Measurements from ENCODE around the gene USP49.

Gene USP49

DNA sequence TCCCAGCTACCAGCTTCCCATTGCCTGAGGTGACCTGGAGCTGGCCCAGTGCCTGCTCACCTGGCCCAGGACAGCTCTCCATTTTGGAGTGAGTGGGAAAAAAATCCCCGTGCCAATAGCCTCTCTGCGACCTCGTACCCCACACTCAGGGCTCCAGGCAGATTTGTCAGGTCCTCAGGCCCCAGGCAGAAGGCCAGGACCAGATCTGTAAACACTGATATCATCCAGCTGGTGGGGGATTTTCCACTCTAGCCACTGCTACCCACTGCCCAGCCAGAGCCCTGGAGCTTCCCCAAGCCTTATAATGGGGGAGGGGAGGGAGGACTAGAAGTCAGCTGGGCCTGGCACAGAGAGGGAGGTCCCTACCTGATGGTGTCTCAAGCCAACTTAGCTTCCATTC lies 146.6 kb downstream of the USP49 start:
- peak in 1 of 2 experiments; percentile 19 for DNase-seq

DNA sequence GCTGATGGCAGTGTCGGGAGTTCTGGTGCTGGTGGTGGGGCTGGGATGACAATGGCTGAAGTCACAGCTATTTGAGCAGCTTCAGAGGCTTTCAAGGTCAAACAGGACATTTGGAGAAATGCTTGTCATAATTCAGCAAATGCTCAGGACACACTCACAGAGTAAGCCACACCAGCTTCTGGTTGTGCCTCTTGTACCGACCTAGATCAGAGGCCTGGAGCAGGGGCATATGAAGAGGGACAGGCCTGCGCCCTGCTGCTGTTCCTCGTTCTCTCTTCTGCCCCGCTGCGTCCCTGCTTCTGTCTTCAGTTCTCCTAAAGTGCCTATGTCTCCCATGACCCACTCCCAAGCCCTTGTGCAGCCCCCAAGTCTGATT lies 147.1 kb downstream of the USP49 start:
- no peak for DNase-seq

DNA sequence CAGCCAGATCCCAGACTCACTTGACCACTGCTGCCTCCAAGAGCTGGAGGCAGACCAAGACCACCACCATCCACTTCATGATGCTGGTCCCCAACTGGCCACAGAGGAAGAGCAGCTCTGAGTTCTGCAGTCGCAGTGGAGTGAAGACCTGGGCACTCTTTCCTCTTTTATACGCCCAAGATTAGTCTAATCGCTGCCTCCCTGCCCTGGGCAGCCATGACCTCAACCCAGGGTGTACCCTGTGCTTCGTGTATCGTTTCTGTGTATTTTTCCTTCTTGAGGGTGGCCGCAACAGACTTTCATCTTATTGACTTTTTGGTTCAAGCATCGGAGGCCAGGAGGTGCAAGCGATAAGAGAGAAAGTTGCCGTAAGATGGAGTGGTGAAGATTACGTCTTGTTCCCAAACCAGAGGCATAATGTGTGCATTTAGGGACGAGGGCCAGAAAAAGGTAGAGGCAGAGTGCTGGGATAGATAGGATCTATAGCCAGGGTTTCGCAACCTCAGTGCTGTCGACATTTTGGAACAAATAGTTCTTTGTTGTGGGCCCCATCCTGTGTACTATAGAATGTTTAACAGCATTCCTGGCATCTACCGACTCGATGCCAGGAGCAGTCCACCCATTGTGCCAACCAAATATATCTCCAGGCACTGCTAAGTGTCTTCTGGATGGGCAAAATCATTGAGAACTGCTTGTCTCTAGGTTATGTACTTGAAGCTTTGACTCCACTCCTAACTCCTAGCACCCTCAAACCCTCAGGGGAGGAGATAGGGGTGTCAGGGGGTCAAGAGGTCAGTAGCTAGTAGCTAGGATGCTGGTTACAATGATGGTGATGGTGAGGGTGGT lies 147.7 kb downstream of the USP49 start, which contains the start of gene PGC:
Gene PGC (minus strand): TSS at position 142 of the 846 bp plus-strand sequence. CDS start 63 bp downstream, at position 79.
- DNase-seq = no peak

DNA sequence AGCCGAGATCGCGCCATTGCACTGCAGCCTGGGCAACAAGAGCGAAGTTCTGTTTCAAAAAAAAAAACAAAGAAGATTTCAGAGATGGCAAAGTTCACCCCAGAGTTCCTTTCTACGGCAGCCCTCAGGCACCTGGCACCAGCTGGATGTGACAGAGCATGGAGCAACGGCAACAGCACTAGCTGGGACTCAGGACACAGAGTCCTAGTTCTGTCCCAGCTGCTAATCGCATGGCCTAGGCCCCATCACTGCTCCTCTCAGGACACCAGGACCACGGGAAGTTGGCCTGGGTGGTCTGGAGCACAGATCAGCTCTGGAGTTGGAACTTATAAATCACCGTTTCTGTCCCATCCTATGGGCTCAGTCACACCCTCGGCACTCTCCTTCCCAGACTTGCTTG lies 149.1 kb downstream of the USP49 start:
- DNase-seq = no peak

DNA sequence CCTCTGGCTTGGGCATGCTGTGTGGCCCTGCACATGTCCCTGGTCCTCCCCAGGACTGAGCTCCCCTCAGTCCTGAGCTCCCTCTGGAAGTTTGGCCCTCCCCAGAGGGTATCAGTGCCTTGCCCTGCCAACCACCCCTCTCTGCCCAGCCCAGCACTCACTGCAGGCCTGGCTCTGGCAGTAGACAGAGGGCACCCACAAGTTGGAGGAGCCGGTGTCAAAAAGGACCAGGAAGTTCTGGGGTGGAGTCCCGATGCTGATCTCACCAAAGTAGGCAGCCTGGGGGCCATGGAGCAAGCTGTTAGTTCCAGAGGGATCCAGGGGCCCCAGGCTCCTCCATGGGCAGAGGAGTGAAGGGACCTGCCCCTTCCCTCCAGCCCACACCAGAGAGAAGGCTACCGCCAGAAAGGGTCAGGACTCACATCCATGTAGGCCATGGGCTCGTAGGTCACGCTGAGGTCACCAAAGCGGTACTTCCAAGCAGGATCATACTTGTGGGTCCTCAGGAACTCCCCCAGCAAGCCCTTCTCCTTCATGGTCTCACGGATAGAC lies 150.9 kb downstream of the USP49 start:
- no peak for DNase-seq

DNA sequence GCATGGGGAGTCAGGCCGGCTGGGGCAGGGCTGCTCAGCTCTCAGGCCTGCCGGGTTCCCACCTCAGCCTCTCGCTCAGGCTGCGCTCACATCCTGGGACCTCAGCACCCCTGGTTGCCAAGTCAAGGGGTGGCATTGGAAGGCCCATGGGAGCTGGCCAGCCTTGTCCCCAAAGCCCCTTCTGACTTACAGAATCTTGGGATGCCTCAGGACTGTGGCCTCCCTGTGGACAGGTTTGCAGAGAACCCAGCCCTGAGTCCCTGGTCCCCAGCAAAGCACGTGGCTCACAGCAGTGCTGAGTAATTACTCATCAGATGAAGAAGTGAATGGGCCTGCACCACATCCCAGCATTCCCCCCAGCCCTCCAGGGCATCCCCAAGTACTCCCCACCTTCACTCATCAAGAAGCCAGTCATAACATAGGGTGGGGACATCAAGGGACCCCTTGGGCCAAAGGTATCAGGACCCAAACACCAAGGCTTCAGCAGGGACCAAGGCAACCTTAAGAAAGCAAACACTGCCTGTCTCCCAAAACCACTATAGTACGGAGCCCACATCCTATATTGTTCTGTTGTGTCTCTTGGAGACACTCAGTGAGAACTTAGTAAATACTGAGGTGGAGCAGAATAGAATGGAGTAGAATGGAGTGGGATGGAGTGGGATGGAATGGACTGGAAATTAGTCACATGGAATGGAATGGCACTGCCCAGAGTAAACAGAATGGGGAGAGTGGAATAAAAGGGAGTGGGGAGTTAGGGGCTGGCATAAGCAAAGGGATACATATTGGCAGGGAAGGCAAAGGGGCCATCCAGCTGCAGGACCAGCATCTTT lies 151.6 kb downstream of the USP49 start:
- DNase-seq = no peak

DNA sequence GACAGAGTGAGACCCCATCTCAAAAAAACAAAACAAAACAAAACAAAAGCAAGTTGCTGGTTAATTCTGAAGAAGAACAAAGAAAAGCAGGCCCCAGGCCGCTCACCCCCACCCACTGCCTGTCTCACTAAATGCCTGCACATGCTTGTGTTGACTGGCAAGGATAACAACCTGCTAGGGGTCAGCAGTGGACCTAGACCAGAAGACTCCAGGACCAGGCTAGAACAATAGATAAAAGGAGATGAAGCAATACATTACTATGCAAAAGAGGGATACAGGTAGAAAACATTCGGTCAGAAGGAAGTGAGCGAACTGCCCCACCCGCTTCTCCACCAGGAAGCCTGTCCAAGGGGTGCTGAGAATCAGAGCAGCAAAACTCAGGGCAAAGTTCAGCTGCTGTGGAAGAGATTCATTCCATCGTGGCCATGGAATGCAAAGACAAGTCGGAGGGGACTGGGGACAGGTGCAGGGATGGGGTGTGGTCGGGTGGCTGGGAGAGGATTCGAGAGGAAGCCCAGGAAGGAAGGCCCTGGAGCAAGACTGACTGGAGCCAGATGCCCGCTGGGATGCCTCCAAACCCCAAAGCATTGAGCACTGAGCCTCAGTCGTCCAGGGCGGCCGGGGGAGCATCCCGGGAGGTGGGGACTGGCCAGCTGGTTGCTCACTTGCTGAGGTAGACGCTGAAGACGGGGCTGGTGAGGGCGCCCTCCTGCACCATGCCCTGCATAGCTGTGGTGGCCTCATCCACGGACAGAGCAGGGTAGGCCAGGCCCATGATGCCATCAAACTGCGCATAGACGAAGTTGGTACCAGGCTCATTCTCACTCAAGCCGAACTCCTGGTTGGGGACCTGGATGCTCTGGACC lies 153.3 kb downstream of the USP49 start:
- DNase-seq = no peak

DNA sequence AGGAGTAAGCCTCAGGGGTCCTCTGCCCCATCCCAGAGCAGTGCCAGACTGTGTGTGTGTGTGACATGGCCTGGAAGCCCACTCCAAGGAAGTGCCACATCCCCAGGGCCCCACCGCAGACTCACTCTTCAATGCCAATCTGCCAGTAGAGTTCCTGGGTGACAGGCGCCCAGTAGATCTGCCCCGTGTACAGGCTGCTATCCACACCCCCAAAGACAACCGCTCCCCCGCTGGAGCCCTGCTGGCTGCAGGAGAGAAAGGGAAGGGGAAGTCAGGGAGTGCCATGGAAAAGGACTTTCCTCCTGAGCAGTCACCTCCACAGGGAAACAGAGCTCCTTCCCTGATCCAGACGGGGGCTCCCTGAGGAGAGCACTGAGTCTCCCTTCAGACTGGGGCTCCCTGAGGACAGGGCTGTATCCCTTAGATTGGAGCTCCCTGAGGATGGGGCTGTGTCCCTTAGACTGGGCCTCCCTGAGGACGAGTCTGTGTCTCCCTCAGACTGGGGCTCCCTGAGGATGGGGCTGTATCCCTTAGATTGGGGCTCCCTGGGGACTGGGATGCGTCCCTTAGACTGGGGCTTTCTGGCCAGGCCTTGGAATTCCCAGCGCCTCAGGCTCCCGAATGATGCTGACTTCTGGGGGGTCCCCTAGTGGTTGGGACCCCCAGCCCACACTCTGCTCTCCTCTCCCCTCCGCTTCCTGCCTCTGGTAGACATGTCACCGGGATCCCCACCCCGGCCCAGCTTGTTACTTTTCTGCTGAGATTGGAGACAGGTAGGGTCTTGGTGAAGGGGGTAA lies 154.6 kb downstream of the USP49 start:
- no peak for DNase-seq

Data from SHP77 (cell line).